NCI-H460 (cell line): ENCODE measurements around the gene NDUFA9. TPM values are rescaled to one million over a fixed set of nuclear protein-coding genes. Genes with fewer than 3 reads are reported as not detected.

Experiments used
- DNase-seq: peaks from one replicate; pipeline ENCODE4 v3.0.0-alpha.2; 2016; ENCODE audit warnings: low read depth; ENCODE audit errors: extremely low read depth
- total RNA-seq: library from RNA; depleted of rRNA; stranded (reverse); fragments of >200 nt; shearing (Covaris generic); gene quantifications from 2 replicates; pipeline ENCODE4 v1.2.3, GENCODE V29; 2014; rRNA removed

Gene NDUFA9
- total RNA-seq, 1 experiment from 2014 or later = 136 TPM

DNA sequence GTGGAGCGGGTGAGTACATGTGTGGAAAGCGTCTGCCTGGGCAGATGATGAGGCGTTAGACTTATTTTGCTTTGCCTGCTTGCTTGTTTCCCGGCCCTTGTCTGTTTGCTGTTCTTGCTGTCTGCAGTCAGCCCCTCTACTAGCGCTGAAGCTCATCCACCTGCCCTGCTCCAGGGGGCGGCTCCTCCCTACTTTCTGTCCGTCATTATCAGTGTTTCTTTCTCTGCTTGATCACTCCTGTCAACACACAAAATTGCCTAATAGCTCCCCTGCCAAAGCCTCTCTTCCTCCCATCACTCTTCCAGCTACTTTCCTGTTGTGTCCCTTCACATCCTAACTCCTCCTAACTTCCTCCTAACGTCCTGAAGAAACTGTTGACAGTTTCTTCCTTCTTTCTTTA lies 36.4 kb downstream of the NDUFA9 start:
- no peak for DNase-seq

GRCh38 chr12:4690760-4691159 lies 41.8 kb downstream of the NDUFA9 start:
- DNase-seq = no peak

Other genes starting within 250 kb of the NDUFA9 start
- not detected in 2 replicates for gene FGF6, start 203.3 kb upstream of the NDUFA9 start, total RNA-seq
- 22.2 and 24.8 TPM in 2 replicates for gene RAD51AP1, start 110.2 kb upstream of the NDUFA9 start, total RNA-seq
- gene DYRK4, start 86.9 kb upstream of the NDUFA9 start, total RNA-seq = 59.9 and 62.0 TPM in 2 replicates
- 0.72 and 1.4 TPM in 2 replicates for gene AKAP3, start 63 bp upstream of the NDUFA9 start, total RNA-seq
- gene GALNT8, start 71.3 kb downstream of the NDUFA9 start, total RNA-seq = not detected in 2 replicates